Neuronal stem cell (in vitro differentiated cells): ENCODE measurements around the gene C10orf120.

Experiments used
- DNase-seq: peaks from one replicate; pipeline ENCODE4 v3.0.0-alpha.2; 2013; ENCODE audit warnings: low spot score
- H2AFZ ChIP-seq: one replicate; pipeline ENCODE4 v1.6.1; 2013; ENCODE audit warnings: mild to moderate bottlenecking, low read length, inconsistent platforms
- H2AK5ac ChIP-seq: 2 replicates; pipeline ENCODE4 v1.6.1; 2013; ENCODE audit warnings: low read depth, mild to moderate bottlenecking, inconsistent platforms, low read length, moderate library complexity, mixed read lengths
- H2BK120ac ChIP-seq: 2 replicates; pipeline ENCODE4 v1.6.1; 2013; ENCODE audit warnings: low read depth, mild to moderate bottlenecking, inconsistent platforms, low read length, moderate library complexity, mixed read lengths
- H2BK12ac ChIP-seq: one replicate; pipeline ENCODE4 v1.6.1; 2013; ENCODE audit warnings: low read length, inconsistent platforms
- H2BK15ac ChIP-seq: 2 replicates; pipeline ENCODE4 v1.6.1; 2013; ENCODE audit warnings: mild to moderate bottlenecking, low read length, inconsistent platforms, mixed read lengths
- H2BK5ac ChIP-seq: one replicate; pipeline ENCODE4 v1.6.1; 2013; ENCODE audit warnings: inconsistent platforms, mild to moderate bottlenecking, low read length, moderate library complexity
- H3K14ac ChIP-seq: one replicate; pipeline ENCODE4 v1.6.1; 2013; ENCODE audit warnings: low read length, inconsistent platforms
- H3K18ac ChIP-seq: 2 replicates; pipeline ENCODE4 v1.6.1; 2013; ENCODE audit warnings: low read length, inconsistent platforms
- H3K23ac ChIP-seq: 2 replicates; pipeline ENCODE4 v1.6.1; 2013; ENCODE audit warnings: low read depth, mild to moderate bottlenecking, mixed read lengths, low read length, inconsistent platforms; ENCODE audit not compliant: poor library complexity
- H3K27ac ChIP-seq: replicated peaks from 3 replicates; pipeline ENCODE4 v1.5.1; 2013; ENCODE audit warnings: low read length, inconsistent platforms
- H3K27me3 ChIP-seq, 3 experiments: 2 replicates each; pipeline ENCODE4 v1.6.1; 2013; ENCODE audit warnings: low read length in 3 of 3, mild to moderate bottlenecking in 2 of 3, inconsistent platforms in 1 of 3, low read depth in 1 of 3, mixed read lengths in 1 of 3, moderate library complexity in 1 of 3; ENCODE audit not compliant: control insufficient read depth in 3 of 3, insufficient read depth in 3 of 3
- H3K36me3 ChIP-seq, 2 donors: replicated peaks in 1 of 2; 2 replicates each; pipeline ENCODE4 v1.6.1; 2013; ENCODE audit warnings: low read length in 2 of 2; ENCODE audit not compliant: control insufficient read depth in 2 of 2, insufficient read depth in 2 of 2
- H3K4ac ChIP-seq: 2 replicates; pipeline ENCODE4 v1.6.1; 2013; ENCODE audit warnings: inconsistent platforms, mild to moderate bottlenecking, low read length, moderate library complexity
- H3K4me1 ChIP-seq, 2 donors: 1 replicate in 1 of 2; 2 replicates in 1 of 2; pipeline ENCODE4 v1.6.1; 2013; ENCODE audit warnings: low read length in 2 of 2, low read depth in 1 of 2; ENCODE audit not compliant: control insufficient read depth in 2 of 2, insufficient read depth in 1 of 2
- H3K4me2 ChIP-seq: one replicate; pipeline ENCODE4 v1.6.1; 2013; ENCODE audit warnings: mild to moderate bottlenecking, low read length, inconsistent platforms; ENCODE audit not compliant: insufficient read depth, poor library complexity, severe bottlenecking
- H3K4me3 ChIP-seq, 2 donors: 2 replicates each; pipeline ENCODE4 v1.5.1; 2013; ENCODE audit warnings: low read length in 2 of 2, mild to moderate bottlenecking in 2 of 2, inconsistent platforms in 1 of 2, moderate library complexity in 1 of 2
- H3K79me1 ChIP-seq: one replicate; pipeline ENCODE4 v1.6.1; 2013; ENCODE audit warnings: low read depth, mild to moderate bottlenecking, inconsistent platforms, low read length, moderate library complexity
- H3K9ac ChIP-seq: one replicate; pipeline ENCODE4 v1.6.1; 2013; ENCODE audit warnings: mild to moderate bottlenecking, low read depth, low read length, inconsistent platforms; ENCODE audit not compliant: poor library complexity
- H3K9me3 ChIP-seq, 2 donors: replicated peaks in 1 of 2; 2 replicates each; pipeline versions ENCODE3 to v1.6.1; 2013; ENCODE audit warnings: low read length in 2 of 2, mild to moderate bottlenecking in 2 of 2, inconsistent platforms in 1 of 2, low read depth in 1 of 2, mixed read lengths in 1 of 2, moderate library complexity in 1 of 2; ENCODE audit not compliant: control insufficient read depth in 2 of 2, insufficient read depth in 1 of 2
- H4K8ac ChIP-seq: one replicate; pipeline ENCODE4 v1.6.1; 2013; ENCODE audit warnings: low read depth, mild to moderate bottlenecking, inconsistent platforms, low read length, moderate library complexity
- H4K91ac ChIP-seq: one replicate; pipeline ENCODE4 v1.6.1; 2013; ENCODE audit warnings: low read length, low read depth, mild to moderate bottlenecking, inconsistent platforms; ENCODE audit not compliant: poor library complexity
- WGBS, 2 donors: extraction: QIAGEN DNeasy Blood & Tissue Kit; methylation state at CpG; one replicate each; pipeline ENCODE4 v1.1.7; 2013; ENCODE audit warnings: missing lambda C conversion rate in 2 of 2, mixed read lengths in 1 of 2; ENCODE audit not compliant: insufficient read length in 2 of 2, insufficient replicate concordance in 1 of 2; ENCODE audit errors: extremely low coverage in 2 of 2; 5-methylcytosine and 5-hydroxymethylcytosine counted together

Gene C10orf120

DNA sequence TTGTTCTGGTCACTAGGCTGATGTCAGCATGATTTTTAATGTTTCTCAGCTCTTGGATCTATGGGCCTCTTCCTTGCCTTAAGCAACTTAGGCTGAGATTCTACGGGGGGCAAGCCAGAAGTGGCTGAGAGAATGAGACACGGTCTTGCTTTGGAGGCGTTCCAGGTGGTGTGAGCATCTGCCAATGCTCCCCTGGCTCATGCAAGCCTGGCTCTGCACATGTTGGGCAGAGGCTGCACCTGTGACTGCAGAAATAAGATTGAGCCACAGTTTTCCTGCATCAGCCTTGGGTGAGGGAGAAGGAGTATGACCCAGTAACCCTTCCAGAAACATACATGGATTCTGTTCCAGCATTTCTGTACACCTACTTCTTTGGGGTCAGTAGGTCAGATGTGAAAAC lies 41.9 kb downstream of the C10orf120 start:
- Histone ChIP-seq H2BK12ac (no peak overlapping the region), H2BK5ac (no peak overlapping the region), H3K4me3 (no peak overlapping the region), H3K79me1 (no peaks in the 10 kb centered on the region), H4K91ac (no peak overlapping the region), H2BK15ac (no peak overlapping the region), H2AFZ (no peak overlapping the region), H3K4me2 (no peak overlapping the region), H3K4ac (no peak overlapping the region), H3K36me3 (no peaks in the 10 kb centered on the region), H4K8ac (no peak overlapping the region), H3K27me3 (peaks cover 0 to 13% (median 0%) of the 10 kb centered on the region in 3 experiments), H3K27ac (no peak overlapping the region), H3K18ac (peak overlapping the region; percentile 28), H2BK120ac (no peak overlapping the region), H3K9ac (no peak overlapping the region), H3K23ac (no peak overlapping the region), H3K9me3 (no peaks in the 10 kb centered on the region), H3K14ac (no peak overlapping the region), H3K4me1 (no peaks in the 10 kb centered on the region), H2AK5ac (no peak overlapping the region)
- no CpG with 5 or more reads among the region's 3 CpGs for WGBS, 2 donors
- DNase-seq = no peak

- Histone ChIP-seq H4K91ac (no peak overlapping the region), H3K9ac (no peak overlapping the region), H3K14ac (no peak overlapping the region), H3K18ac (no peak overlapping the region), H2BK5ac (no peak overlapping the region), H4K8ac (peak overlapping the region; percentile 83), H3K4me3 (peak overlapping the region in 1 of 2 donors; percentile 11), H2AFZ (no peak overlapping the region), H2AK5ac (no peak overlapping the region), H3K79me1 (no peaks in the 10 kb centered on the region), H3K36me3 (no peaks in the 10 kb centered on the region), H3K27me3 (peaks cover 0 to 16% (median 0%) of the 10 kb centered on the region in 3 experiments), H3K27ac (no peak overlapping the region), H3K23ac (no peak overlapping the region), H2BK12ac (no peak overlapping the region), H3K4me2 (no peak overlapping the region), H2BK120ac (no peak overlapping the region), H3K9me3 (no peaks in the 10 kb centered on the region), H3K4ac (no peak overlapping the region), H3K4me1 (no peaks in the 10 kb centered on the region), H2BK15ac (no peak overlapping the region)
- no CpG with 5 or more reads among the region's 4 CpGs for WGBS, 2 donors
- DNase-seq = no peak
These were observed 42.4 kb downstream of the C10orf120 start for GRCh38 chr10:122657255-122657654.

DNA sequence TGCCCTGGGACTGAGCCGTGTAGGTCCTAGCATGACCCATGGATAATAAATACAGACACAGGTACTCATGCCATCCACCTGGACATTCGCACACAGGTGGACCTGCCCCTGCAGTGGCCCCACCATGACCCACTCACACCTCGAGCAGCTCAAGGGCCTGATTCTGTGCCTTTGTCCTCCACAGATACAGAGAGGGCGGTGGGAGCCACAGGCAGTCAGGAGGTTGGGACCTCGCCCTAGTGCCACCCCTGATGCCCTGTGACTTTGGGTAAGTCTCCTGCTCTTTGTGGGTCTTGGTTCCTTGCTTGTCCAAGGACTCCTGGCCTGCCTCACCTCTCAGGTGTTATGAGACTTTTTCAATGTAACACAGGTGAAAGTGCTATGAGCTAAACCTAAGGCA lies 42.9 kb downstream of the C10orf120 start:
- Histone ChIP-seq H2BK12ac (no peak overlapping the region), H3K14ac (no peak overlapping the region), H2AK5ac (no peak overlapping the region), H2AFZ (no peak overlapping the region), H2BK15ac (no peak overlapping the region), H2BK5ac (no peak overlapping the region), H3K18ac (no peak overlapping the region), H4K91ac (no peak overlapping the region), H4K8ac (no peak overlapping the region), H3K23ac (no peak overlapping the region), H3K9me3 (no peaks in the 10 kb centered on the region), H3K79me1 (no peaks in the 10 kb centered on the region), H3K27ac (no peak overlapping the region), H3K4ac (no peak overlapping the region), H3K9ac (no peak overlapping the region), H3K27me3 (peaks cover 0 to 16% (median 0%) of the 10 kb centered on the region in 3 experiments), H3K4me1 (no peaks in the 10 kb centered on the region), H3K36me3 (no peaks in the 10 kb centered on the region), H3K4me2 (no peak overlapping the region), H2BK120ac (no peak overlapping the region), H3K4me3 (no peak overlapping the region)
- DNase-seq = no peak
- WGBS, 2 donors = no CpG with 5 or more reads among the region's 5 CpGs

DNA sequence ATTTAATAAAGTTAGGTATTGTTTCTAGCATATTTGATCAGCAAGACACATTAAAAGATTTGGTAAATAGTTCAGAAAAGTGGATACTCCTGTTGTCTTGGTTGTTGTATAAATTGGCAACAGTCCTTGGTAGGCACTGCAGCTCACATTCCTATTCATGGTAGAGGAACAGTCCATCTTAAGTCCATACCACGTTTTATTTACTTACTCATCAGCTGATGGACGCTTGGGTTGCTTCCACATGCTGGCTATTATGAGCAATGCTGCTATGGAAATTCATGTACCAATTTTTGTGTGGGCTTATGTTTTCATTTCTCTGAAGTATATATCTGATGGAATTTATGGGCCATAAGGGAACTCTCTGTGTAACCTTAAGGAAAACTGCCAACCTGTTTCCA lies 43.3 kb downstream of the C10orf120 start:
- Histone ChIP-seq H3K9ac (no peak overlapping the region), H2BK5ac (no peak overlapping the region), H3K4me2 (no peak overlapping the region), H3K23ac (no peak overlapping the region), H2BK12ac (no peak overlapping the region), H2BK15ac (no peak overlapping the region), H4K91ac (no peak overlapping the region), H3K4me1 (no peaks in the 10 kb centered on the region), H2BK120ac (no peak overlapping the region), H3K36me3 (no peaks in the 10 kb centered on the region), H3K14ac (no peak overlapping the region), H2AK5ac (no peak overlapping the region), H3K18ac (no peak overlapping the region), H3K79me1 (no peaks in the 10 kb centered on the region), H3K4me3 (no peak overlapping the region), H4K8ac (no peak overlapping the region), H3K27ac (no peak overlapping the region), H2AFZ (no peak overlapping the region), H3K27me3 (peaks cover 0 to 16% (median 0%) of the 10 kb centered on the region in 3 experiments), H3K4ac (no peak overlapping the region), H3K9me3 (no peaks in the 10 kb centered on the region)
- DNase-seq = no peak
- no CpG with 5 or more reads among the region's 2 CpGs for WGBS, 2 donors
